H1 (cell line): ENCODE measurements around the gene LY6G6C. TPM values are rescaled to one million over a fixed set of nuclear protein-coding genes. Genes with fewer than 3 reads are reported as not detected.

Source experiments
- CTCF ChIA-PET: fragments of 300-600 bp; sonication (Branson Sonifier 250); formaldehyde crosslinking; loops from one replicate; lab custom pipeline; 2021; ENCODE audit not compliant: partially characterized antibody; lab: Charles Lee
- POLR2A ChIA-PET: fragments of 300-600 bp; sonication (Branson Sonifier 250); formaldehyde crosslinking; loops from one replicate; lab custom pipeline; 2021; ENCODE audit warnings: inconsistent platforms; ENCODE audit not compliant: partially characterized antibody; lab: Charles Lee
- DNase-seq, 2 experiments: peaks; one replicate each; pipeline versions ENCODE4 v3.0.0 to v3.0.0-alpha.2; 2010 to 2022; ENCODE audit warnings: low spot score in 2 of 2, low read depth in 1 of 2, mixed read lengths in 1 of 2
- FAIRE-seq: peaks from 2 replicates; lab custom pipeline; 2011; peaks lifted over from hg19 to GRCh38; lab: Jason Lieb, UNC
- H2AFZ ChIP-seq: 2 replicates; pipeline ENCODE4 v1.8.1; 2012; ENCODE audit warnings: low read length, inconsistent platforms
- H2AK5ac ChIP-seq: 2 replicates; pipeline ENCODE4 v1.6.1; 2013; ENCODE audit warnings: low read depth, low read length
- H2BK120ac ChIP-seq: replicated peaks from 2 replicates; pipeline ENCODE3; 2013; ENCODE audit warnings: low read depth, low read length, inconsistent platforms
- H2BK12ac ChIP-seq: 2 replicates; pipeline ENCODE4 v1.6.1; 2013; ENCODE audit warnings: low read depth, low read length
- H2BK15ac ChIP-seq: 2 replicates; pipeline ENCODE4 v1.6.1; 2013; ENCODE audit warnings: low read length
- H2BK20ac ChIP-seq: 2 replicates; pipeline ENCODE4 v1.6.1; 2013; ENCODE audit warnings: low read length
- H2BK5ac ChIP-seq: 2 replicates; pipeline ENCODE4 v1.6.1; 2013; ENCODE audit warnings: low read depth, low read length
- H3K14ac ChIP-seq: 2 replicates; pipeline ENCODE4 v1.6.1; 2013; ENCODE audit warnings: inconsistent platforms; ENCODE audit not compliant: insufficient read length
- H3K18ac ChIP-seq: 2 replicates; pipeline ENCODE4 v1.6.1; 2013; ENCODE audit warnings: low read length; ENCODE audit errors: extremely low read depth
- H3K23ac ChIP-seq: 2 replicates; pipeline ENCODE4 v1.6.1; 2013; ENCODE audit warnings: inconsistent platforms; ENCODE audit not compliant: insufficient read length
- H3K23me2 ChIP-seq: 2 replicates; pipeline ENCODE4 v1.6.1; 2013; ENCODE audit warnings: low read depth, low read length
- H3K27ac ChIP-seq: 2 replicates; pipeline ENCODE4 v1.6.1; 2011; ENCODE audit warnings: low read depth, low read length, inconsistent platforms
- H3K27me3 ChIP-seq, 4 experiments: replicated peaks in 1 of 4; 1 replicate in 1 of 4; 2 replicates in 3 of 4; pipeline versions ENCODE4 v1.6.1 to v1.8.1; 2011 to 2013; ENCODE audit warnings: low read length in 3 of 4, mild to moderate bottlenecking in 3 of 4, inconsistent platforms in 2 of 4, mixed read lengths in 2 of 4, moderate library complexity in 1 of 4; ENCODE audit not compliant: control insufficient read depth in 3 of 4, insufficient read depth in 3 of 4; ENCODE audit errors: extremely low read depth in 1 of 4
- H3K36me3 ChIP-seq, 4 experiments: 2 replicates each; pipeline versions ENCODE4 v1.6.1 to v1.8.1; 2011 to 2013; ENCODE audit warnings: mild to moderate bottlenecking in 4 of 4, low read length in 3 of 4, moderate library complexity in 2 of 4, control low read depth in 1 of 4, inconsistent platforms in 1 of 4; ENCODE audit not compliant: insufficient read depth in 4 of 4, control insufficient read depth in 2 of 4
- H3K4ac ChIP-seq: replicated peaks from 2 replicates; pipeline ENCODE3; 2013; ENCODE audit warnings: low read length, low read depth, mixed read lengths, inconsistent platforms; ENCODE audit not compliant: insufficient read length
- H3K4me1 ChIP-seq, 4 experiments: replicated peaks in 1 of 4; 1 replicate in 1 of 4; 2 replicates in 3 of 4; pipeline versions ENCODE4 v1.6.1 to v1.8.1; 2011 to 2013; ENCODE audit warnings: low read length in 3 of 4, inconsistent platforms in 2 of 4, mixed read lengths in 1 of 4; ENCODE audit not compliant: insufficient read depth in 4 of 4, control insufficient read depth in 3 of 4
- H3K4me2 ChIP-seq, 2 experiments: 2 replicates each; pipeline versions ENCODE4 v1.6.1 to v1.8.1; 2011 to 2013; ENCODE audit warnings: low read depth in 2 of 2, low read length in 2 of 2, control low read depth in 1 of 2, inconsistent platforms in 1 of 2, mild to moderate bottlenecking in 1 of 2; ENCODE audit not compliant: insufficient read depth in 1 of 2
- H3K4me3 ChIP-seq, 4 experiments: fragments of 200-600, 300-600 bp in 1 of 4; sonication (generic), shearing (Covaris generic), sonication (Bioruptor Twin) in 1 of 4; 2 replicates each; pipeline versions ENCODE4 v1.5.1 to v1.8.1; 2011 to 2016; ENCODE audit warnings: low read length in 4 of 4, low read depth in 3 of 4, control low read depth in 2 of 4, inconsistent platforms in 2 of 4, mild to moderate bottlenecking in 2 of 4, mixed read lengths in 1 of 4, moderate library complexity in 1 of 4; ENCODE audit not compliant: insufficient read depth in 2 of 4; ENCODE audit errors: extremely low read depth in 1 of 4
- H3K56ac ChIP-seq: replicated peaks from 2 replicates; pipeline ENCODE3; 2013; ENCODE audit warnings: low read depth, mild to moderate bottlenecking, mixed read lengths, low read length, inconsistent platforms; ENCODE audit not compliant: insufficient read length
- H3K79me1 ChIP-seq: 2 replicates; pipeline ENCODE4 v1.6.1; 2013; ENCODE audit warnings: low read depth, low read length, control low read depth
- H3K79me2 ChIP-seq, 2 experiments: 2 replicates each; pipeline versions ENCODE4 v1.6.1 to v1.8.1; 2012 to 2013; ENCODE audit warnings: low read length in 2 of 2, mild to moderate bottlenecking in 2 of 2, inconsistent platforms in 1 of 2; ENCODE audit not compliant: insufficient read depth in 2 of 2, control insufficient read depth in 1 of 2
- H3K9ac ChIP-seq, 4 experiments: replicated peaks in 1 of 4; 1 replicate in 1 of 4; 2 replicates in 3 of 4; pipeline versions ENCODE4 v1.6.1 to v1.8.1; 2011 to 2013; ENCODE audit warnings: low read depth in 3 of 4, low read length in 3 of 4, control low read depth in 2 of 4, mild to moderate bottlenecking in 2 of 4, moderate library complexity in 2 of 4, inconsistent platforms in 1 of 4; ENCODE audit errors: extremely low read depth in 1 of 4
- H3K9me3 ChIP-seq, 2 experiments: 2 replicates each; pipeline versions ENCODE4 v1.6.1 to v1.8.1; 2012 to 2013; ENCODE audit warnings: mild to moderate bottlenecking in 2 of 2, moderate library complexity in 2 of 2, control low read depth in 1 of 2, inconsistent platforms in 1 of 2, low read depth in 1 of 2, low read length in 1 of 2, mixed read lengths in 1 of 2; ENCODE audit not compliant: insufficient read depth in 2 of 2
- H4K20me1 ChIP-seq, 2 experiments: replicated peaks in 1 of 2; 2 replicates each; pipeline versions ENCODE3 to v1.8.1; 2011 to 2013; ENCODE audit warnings: inconsistent platforms in 2 of 2, low read length in 2 of 2, mild to moderate bottlenecking in 1 of 2; ENCODE audit not compliant: insufficient read depth in 2 of 2, control insufficient read depth in 1 of 2
- H4K5ac ChIP-seq: 2 replicates; pipeline ENCODE4 v1.6.1; 2013; ENCODE audit warnings: low read length, low read depth, mixed read lengths, inconsistent platforms; ENCODE audit not compliant: insufficient read length
- H4K8ac ChIP-seq: 2 replicates; pipeline ENCODE4 v1.8.0; 2013; ENCODE audit warnings: mild to moderate bottlenecking, moderate library complexity, low read length, inconsistent platforms; ENCODE audit not compliant: insufficient read depth; ENCODE audit errors: extremely low read depth
- H4K91ac ChIP-seq: replicated peaks from 2 replicates; pipeline ENCODE3; 2013; ENCODE audit warnings: low read length, mixed read lengths, inconsistent platforms; ENCODE audit not compliant: insufficient read length
- CREB1 ChIP-seq: IDR thresholded peaks from 2 replicates; pipeline ENCODE4 v1.6.1; 2012; ENCODE audit warnings: inconsistent platforms
- EGR1 ChIP-seq: IDR thresholded peaks from 2 replicates; pipeline ENCODE4 v1.6.1; 2011; ENCODE audit warnings: low read depth, low read length, borderline replicate concordance
- KDM1A ChIP-seq: fragments of 200-600, 300-600 bp; sonication (generic); IDR thresholded peaks from 2 replicates; pipeline ENCODE4 v1.7.1; 2016; ENCODE audit warnings: mild to moderate bottlenecking, low read length, borderline replicate concordance
- SIRT6 ChIP-seq: IDR thresholded peaks from one replicate; pipeline ENCODE4 v1.7.1; 2012; ENCODE audit warnings: low read length, inconsistent platforms
- WGBS, 2 experiments: shearing (Covaris generic) in 1 of 2; methylation state at CpG; one replicate each; pipeline versions ENCODE4 v1.1.6 to v1.1.7; 2013 to 2015; ENCODE audit warnings: low lambda C conversion rate in 2 of 2, mixed read lengths in 2 of 2, inconsistent platforms in 1 of 2, low coverage in 1 of 2, missing lambda C conversion rate in 1 of 2; ENCODE audit not compliant: insufficient replicate concordance in 2 of 2, insufficient coverage in 1 of 2, insufficient read length in 1 of 2; ENCODE audit errors: extremely low coverage in 1 of 2, missing lambda C conversion rate in 1 of 2; 5-methylcytosine and 5-hydroxymethylcytosine counted together
- polyA plus RNA-seq, 7 experiments: library from polyadenylated mRNA; depleted of rRNA in 3 of 7; stranded (reverse) in 5 of 7; unstranded in 2 of 7; fragments of >200 nt in 5 of 7; fragments of 200-250 nt in 2 of 7; gene quantifications; 1 replicate in 5 of 7; 2 replicates in 1 of 7; 4 replicates in 1 of 7; pipeline versions ENCODE4 v1.2.1 to v1.2.3, GENCODE V29; 2011 to 2013; ENCODE audit warnings: missing spikeins in 2 of 7, mixed read lengths in 2 of 7
- total RNA-seq: library from RNA; stranded (reverse); fragmentation: NEBNext Ultra II Directional; extraction: Animal tissue kit (Norgen Biotek cat#: 25700); gene quantifications from 2 replicates; pipeline ENCODE4 v1.2.1, GENCODE V29; 2021

Gene LY6G6C
- total and polyA plus RNA-seq, 2 of the 8 experiments (the other 6 are each of a cell fraction or from before 2014, with no cell fraction given): 0.23 TPM; not detected in 1

GRCh38 chr6:31719001-31719400 lies 2.5 kb downstream of the LY6G6C start:
- no peak overlapping the region for H3K14ac ChIP-seq
- H3K18ac ChIP-seq: no peak overlapping the region
- H3K79me1 ChIP-seq: no peaks in the 10 kb centered on the region
- H3K9ac ChIP-seq: no peak overlapping the region
- H2BK15ac ChIP-seq: 0 out of 2 replicates have a peak overlapping the region, but pooled peaks have one; percentile 53
- DNase-seq: no peak
- FAIRE-seq: no peak
- H4K20me1 ChIP-seq: no peaks in the 10 kb centered on the region
- 0 out of 2 replicates have a peak overlapping the region, but pooled peaks have one; percentile 11 for H2BK5ac ChIP-seq
- no peaks in the 10 kb centered on the region for H3K27me3 ChIP-seq
- no peaks in the 10 kb centered on the region for H3K9me3 ChIP-seq
- peak overlapping the region in 1 of 2 experiments; percentile 45; a peak in 1 of 4 replicates for H3K4me2 ChIP-seq
- H3K79me2 ChIP-seq: no peaks in the 10 kb centered on the region
- no peak overlapping the region for H4K8ac ChIP-seq
- H3K23me2 ChIP-seq: no peaks in the 10 kb centered on the region
- H2AFZ ChIP-seq: 0 out of 2 replicates have a peak overlapping the region, but pooled peaks have one; percentile 56
- peak overlapping the region; percentile 52 for H2BK20ac ChIP-seq
- H4K5ac ChIP-seq: no peak overlapping the region
- POLR2A ChIA-PET: interaction anchor here (0.9 to 3.5 kb wide), 4 partner anchors 10 to 77 kb away, joined by 3 to 10 read pairs (median 4); partner anchors contain the start of genes DDAH2 and MSH5
- CTCF ChIA-PET: interaction anchor here (0.5 to 3.7 kb wide), 5 partner anchors 11 to 233 kb away, joined by 3 to 18 read pairs (median 4); no protein-coding TSS in a partner anchor
- no peak overlapping the region; the same call in 1 of the 2 replicates for H2BK12ac ChIP-seq
- H3K4me1 ChIP-seq: peaks cover 8 to 26% (median 23%) of the 10 kb centered on the region in 4 experiments
- H2BK120ac ChIP-seq: no peak overlapping the region
- no peak overlapping the region for H3K27ac ChIP-seq
- 96% methylated on average over 6 of the region's 6 CpGs; no CpG with 5 or more reads in 1 of the 2 experiments for WGBS, 2 experiments
- TF ChIP-seq CREB1: no peak
- no peak for TF ChIP-seq KDM1A
- TF ChIP-seq SIRT6: no peak
- TF ChIP-seq EGR1: no peak
- no peak overlapping the region for H3K4me3 ChIP-seq
- H3K4ac ChIP-seq: no peak overlapping the region
- H2AK5ac ChIP-seq: no peak overlapping the region
- H3K36me3 ChIP-seq: no peaks in the 10 kb centered on the region
- no peak overlapping the region for H3K23ac ChIP-seq
- peak overlapping the region; percentile 0 for H4K91ac ChIP-seq
- H3K56ac ChIP-seq: no peak overlapping the region
